SJSA1 (cell line): ENCODE measurements around the gene XRCC4. TPM values are rescaled to one million over a fixed set of nuclear protein-coding genes. Genes with fewer than 3 reads are reported as not detected.

Experiments used
- DNase-seq, 2 experiments: peaks; one replicate each; pipeline ENCODE4 v3.0.0-alpha.2; 2015 to 2020; ENCODE audit warnings: low spot score in 2 of 2, low read depth in 1 of 2
- H3K27ac ChIP-seq: fragments of 250-450 bp; sonication (Bioruptor Pico); 2 replicates; pipeline ENCODE4 v1.5.1; 2020; ENCODE audit warnings: mild to moderate bottlenecking, moderate library complexity
- H3K27me3 ChIP-seq: fragments of 250-450 bp; sonication (Bioruptor Pico); replicated peaks from 2 replicates; pipeline ENCODE4 v1.5.1; 2020; ENCODE audit warnings: mild to moderate bottlenecking, moderate library complexity
- H3K36me3 ChIP-seq: fragments of 250-450 bp; sonication (Bioruptor Pico); 2 replicates; pipeline ENCODE4 v1.5.1; 2020; ENCODE audit warnings: mild to moderate bottlenecking
- H3K4me1 ChIP-seq: fragments of 250-450 bp; sonication (Bioruptor Pico); replicated peaks from 2 replicates; pipeline ENCODE4 v1.6.1; 2021; ENCODE audit warnings: mild to moderate bottlenecking
- H3K4me3 ChIP-seq: fragments of 250-450 bp; sonication (Bioruptor Pico); 2 replicates; pipeline ENCODE4 v1.5.1; 2020; ENCODE audit warnings: mild to moderate bottlenecking
- H3K9me3 ChIP-seq: fragments of 250-450 bp; sonication (Bioruptor Pico); replicated peaks from 2 replicates; pipeline ENCODE4 v1.5.1; 2020; ENCODE audit warnings: mild to moderate bottlenecking
- total RNA-seq: library from RNA; depleted of rRNA; stranded (reverse); fragments of >200 nt; shearing (Covaris generic); gene quantifications from 2 replicates; pipeline ENCODE4 v1.2.3, GENCODE V29; 2014; rRNA removed

Gene XRCC4
- total RNA-seq, result 11.7 and 16.1 TPM in 2 replicates

DNA sequence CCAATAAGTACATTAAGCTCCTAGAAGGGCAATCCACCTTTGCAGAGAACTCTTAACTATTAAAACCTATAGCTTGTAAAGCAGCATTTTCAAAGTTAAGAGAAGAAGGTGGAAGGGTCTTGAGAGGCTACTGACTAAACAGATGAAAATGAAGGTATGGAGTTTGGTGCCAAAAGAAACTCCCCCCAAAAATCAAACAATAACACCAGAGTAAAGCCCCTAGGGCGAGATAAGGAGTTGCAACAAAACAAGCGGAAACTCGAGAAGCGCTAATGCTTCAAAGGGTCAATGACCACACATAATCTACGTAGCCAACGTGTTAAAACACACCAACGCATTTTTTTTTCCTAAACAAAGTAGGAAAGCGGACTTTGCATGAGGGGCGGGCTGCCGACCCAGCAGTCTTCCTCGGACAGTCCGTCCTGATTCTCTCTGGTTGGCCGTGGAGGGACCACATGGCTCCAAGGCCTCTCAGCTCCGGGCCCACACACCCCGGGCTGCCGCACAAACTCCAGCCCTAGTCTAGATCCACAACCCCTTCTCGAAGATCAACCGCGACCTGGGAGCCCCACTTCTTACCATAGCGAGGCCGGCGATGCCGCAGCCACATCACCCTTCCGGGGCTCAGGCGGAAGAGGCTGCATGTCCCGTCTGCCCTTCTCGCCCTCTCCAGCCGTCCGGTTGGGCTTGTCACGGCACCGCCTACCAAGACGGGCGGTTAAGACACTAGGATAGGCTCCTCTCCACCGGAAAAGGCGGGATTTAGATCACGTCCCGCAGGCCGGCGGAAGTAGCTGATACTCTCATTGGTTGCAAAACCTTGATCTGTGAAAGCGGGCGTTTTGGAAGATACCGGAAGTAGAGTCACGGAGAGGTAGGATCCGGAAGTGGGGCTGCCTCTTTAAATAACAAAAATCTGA lies at the start of gene XRCC4, which contains the start of gene TMEM167A:
Gene XRCC4 (plus strand): TSS at position 806 of the 920 bp plus-strand sequence. CDS start 27,373 bp downstream, outside the sequence.
Gene TMEM167A (minus strand): TSS at position 653 of the 920 bp plus-strand sequence. CDS start 71 bp downstream, at position 582.
- Histone ChIP-seq H3K9me3 (no peaks in the 10 kb centered on the region), H3K4me1 (peaks cover 12% of the 10 kb centered on the region), H3K27ac (peak within 1 kb of the TSS; percentile 79), H3K27me3 (no peaks in the 10 kb centered on the region), H3K4me3 (peak within 1 kb of the TSS; percentile 62), H3K36me3 (peaks cover 24% of the 10 kb centered on the region)
- peak; percentile 94 to 98 for DNase-seq

DNA sequence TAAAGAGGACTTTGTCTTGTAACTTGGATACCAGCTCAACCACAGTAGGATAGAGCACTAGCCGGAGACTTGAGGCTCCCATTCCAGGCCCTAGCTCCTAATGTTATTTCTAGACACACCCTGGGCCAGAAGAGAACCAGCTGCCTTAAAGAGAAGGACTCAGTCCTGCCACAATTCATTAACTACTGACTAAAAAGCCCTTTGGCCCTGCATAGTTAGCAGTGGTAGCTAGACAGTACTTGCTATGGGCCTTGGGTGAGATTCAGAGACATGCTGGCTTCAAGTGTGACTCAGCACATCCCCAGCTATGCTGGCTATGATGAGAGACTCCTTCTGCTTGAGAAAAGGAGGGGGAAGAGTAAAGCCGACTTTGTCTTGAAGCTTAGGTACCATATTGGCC lies 47.4 kb upstream of the XRCC4 start:
- no peak for DNase-seq

DNA sequence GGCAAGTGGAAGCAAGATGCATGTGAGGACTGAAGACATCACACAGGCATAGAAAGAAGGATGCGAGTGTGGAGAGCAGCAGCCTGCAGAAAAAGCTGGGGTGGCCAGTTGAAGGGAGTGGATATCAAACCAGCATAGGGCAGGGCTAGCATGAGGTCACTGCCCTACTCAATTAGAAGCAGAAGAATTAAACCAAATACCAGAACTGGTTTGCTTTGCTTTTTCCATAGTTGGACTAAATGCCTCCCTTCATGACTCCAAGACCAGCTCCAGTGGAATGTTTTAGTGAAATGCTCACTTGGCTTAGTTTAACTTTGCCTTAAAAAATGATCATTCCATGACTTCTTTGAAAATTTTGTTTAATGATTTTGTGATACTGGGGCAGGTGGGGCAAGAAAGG lies 46.0 kb upstream of the XRCC4 start:
- Histone ChIP-seq H3K27ac (no peak overlapping the region), H3K36me3 (no peaks in the 10 kb centered on the region), H3K4me1 (peaks cover 29% of the 10 kb centered on the region), H3K9me3 (no peaks in the 10 kb centered on the region), H3K27me3 (no peaks in the 10 kb centered on the region), H3K4me3 (no peak overlapping the region)
- no peak for DNase-seq

More for the DNA sequence above, 47.4 kb upstream of the XRCC4 start:
- H3K4me1 ChIP-seq, result peaks cover 39% of the 10 kb centered on the region
- H3K27ac ChIP-seq, result no peak overlapping the region
- H3K27me3 ChIP-seq, result no peaks in the 10 kb centered on the region
- H3K36me3 ChIP-seq, result no peaks in the 10 kb centered on the region
- no peaks in the 10 kb centered on the region for H3K9me3 ChIP-seq
- H3K4me3 ChIP-seq, result no peak overlapping the region

DNA sequence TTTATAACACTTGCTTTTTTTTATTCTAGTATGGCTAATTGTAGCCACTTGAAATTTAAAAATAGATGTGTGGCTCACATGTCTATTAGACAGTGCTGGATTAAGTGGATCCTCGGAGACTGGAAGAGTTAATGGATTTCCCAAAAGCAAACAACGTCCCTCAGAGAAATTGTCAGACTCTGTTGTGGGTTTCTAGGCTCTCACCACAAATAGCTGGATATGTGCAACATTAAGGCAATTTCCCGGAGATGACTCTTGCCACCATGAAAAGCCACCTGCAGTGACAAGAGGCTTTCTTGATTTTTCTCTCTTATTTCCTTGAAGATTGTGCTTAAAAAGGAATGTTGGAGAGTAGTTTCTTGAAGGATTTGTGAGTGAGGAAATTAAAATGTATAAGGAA lies 43.3 kb upstream of the XRCC4 start:
- Histone ChIP-seq H3K4me3 (no peak overlapping the region), H3K27ac (no peak overlapping the region), H3K27me3 (no peaks in the 10 kb centered on the region), H3K36me3 (no peaks in the 10 kb centered on the region), H3K4me1 (0 out of 2 replicates have a peak, but pooled peaks cover 15% of the 10 kb centered on the region), H3K9me3 (no peaks in the 10 kb centered on the region)
- no peak for DNase-seq

DNA sequence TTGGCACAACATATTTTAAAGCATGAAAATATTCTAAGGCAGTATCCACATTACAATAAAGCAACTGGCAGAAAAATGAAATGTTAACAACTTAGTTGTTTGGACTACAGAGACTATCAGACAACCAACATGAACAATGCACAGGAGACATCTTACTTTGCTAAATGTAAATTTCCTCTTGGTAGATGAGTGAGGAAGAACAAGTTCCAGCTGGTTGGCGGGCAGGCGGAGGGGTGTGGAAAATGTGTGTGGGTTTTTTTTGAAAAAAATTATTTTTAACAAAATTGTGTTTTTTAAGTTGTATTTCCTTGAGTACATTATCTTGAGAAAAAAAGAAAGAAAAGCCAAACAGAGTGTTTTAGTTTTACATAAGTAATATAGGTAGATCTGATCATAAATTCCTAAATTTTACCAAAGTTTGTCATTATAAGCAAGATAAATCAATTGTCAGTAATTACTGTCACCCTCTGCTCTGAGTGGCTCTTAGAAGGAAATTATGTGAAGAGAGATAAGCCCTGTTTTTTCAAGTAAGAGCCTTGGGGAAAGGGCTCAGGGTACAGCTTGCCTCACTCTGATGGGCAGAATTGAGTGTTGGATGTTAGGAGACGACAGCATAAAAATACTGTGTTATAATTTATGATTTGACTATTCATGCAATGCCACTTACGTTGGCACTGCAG lies 42.7 kb upstream of the XRCC4 start:
- no peak overlapping the region for H3K27ac ChIP-seq
- no peak overlapping the region for H3K4me3 ChIP-seq
- H3K4me1 ChIP-seq, result 0 out of 2 replicates have a peak, but pooled peaks cover 15% of the 10 kb centered on the region
- H3K36me3 ChIP-seq, result no peaks in the 10 kb centered on the region
- no peak for DNase-seq
- no peaks in the 10 kb centered on the region for H3K9me3 ChIP-seq
- no peaks in the 10 kb centered on the region for H3K27me3 ChIP-seq

DNA sequence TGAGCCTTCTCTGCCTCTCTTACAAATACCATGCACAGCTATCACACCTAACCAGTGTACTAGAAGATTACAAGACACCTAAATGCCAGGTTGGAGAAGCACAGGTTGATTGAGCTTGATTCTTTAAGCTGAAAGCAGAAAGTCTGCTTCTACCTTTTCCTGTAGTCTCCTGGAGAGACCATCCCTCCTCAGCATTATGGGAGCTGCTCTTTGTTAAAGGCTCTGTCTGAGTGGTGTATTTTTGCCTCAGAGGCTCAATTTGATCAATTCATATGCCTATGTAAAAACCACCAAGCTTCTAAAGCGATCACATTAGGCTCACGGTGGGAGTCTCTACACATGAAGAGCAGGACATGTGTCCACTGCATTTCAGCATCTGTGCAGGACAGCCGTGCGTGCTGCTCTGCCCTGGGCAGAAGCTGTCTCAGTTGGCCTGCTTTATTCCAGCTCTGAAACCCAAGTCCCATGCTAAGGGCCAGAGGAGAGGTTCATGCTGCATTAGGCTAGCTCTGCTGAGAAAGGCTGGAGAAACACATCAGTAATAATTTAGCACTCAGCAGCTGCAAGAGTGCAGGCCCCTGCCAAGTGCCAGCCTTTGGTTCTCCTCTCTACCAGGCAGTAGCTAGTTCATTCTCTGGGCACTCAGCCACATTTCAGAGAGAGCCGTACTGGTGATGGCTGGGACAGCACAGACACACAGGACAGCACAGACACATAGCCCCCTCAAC lies 41.8 kb upstream of the XRCC4 start:
- no peak for DNase-seq
- Histone ChIP-seq H3K27me3 (no peaks in the 10 kb centered on the region), H3K36me3 (no peaks in the 10 kb centered on the region), H3K9me3 (no peaks in the 10 kb centered on the region), H3K4me1 (0 out of 2 replicates have a peak, but pooled peaks cover 15% of the 10 kb centered on the region), H3K27ac (no peak overlapping the region), H3K4me3 (no peak overlapping the region)

DNA sequence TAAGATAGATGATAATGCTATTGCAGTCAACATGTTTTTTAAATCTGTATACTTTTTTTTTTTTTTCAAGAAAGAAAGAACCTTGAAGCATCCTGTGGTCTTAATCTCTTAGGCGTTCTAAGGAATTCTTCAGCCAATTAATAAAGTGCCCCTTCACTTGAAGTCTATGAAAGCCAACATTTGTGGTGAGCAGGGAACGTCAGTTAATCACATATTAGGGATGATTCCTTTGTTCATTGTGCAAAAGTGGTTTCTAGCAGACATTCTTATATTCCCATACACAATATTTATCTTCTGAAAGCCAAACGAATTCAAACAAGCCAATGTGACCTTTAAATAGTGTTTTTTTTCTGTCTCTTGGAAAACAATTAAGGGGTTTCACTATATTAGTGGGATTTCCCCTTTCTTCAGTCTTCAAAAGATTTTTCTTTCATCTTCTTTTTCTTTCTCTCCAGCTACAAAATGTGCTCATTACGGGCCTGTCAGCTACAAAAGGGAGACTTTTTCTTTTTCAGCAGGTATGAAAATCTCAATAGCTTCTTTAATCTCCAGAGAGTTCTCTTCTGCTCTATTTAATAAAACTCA lies 40.3 kb upstream of the XRCC4 start:
- peak in 1 of 2 experiments; percentile 24 for DNase-seq
- Histone ChIP-seq H3K4me3 (no peak overlapping the region), H3K9me3 (no peaks in the 10 kb centered on the region), H3K27ac (no peak overlapping the region), H3K4me1 (0 out of 2 replicates have a peak, but pooled peaks cover 15% of the 10 kb centered on the region), H3K27me3 (no peaks in the 10 kb centered on the region), H3K36me3 (no peaks in the 10 kb centered on the region)

DNA sequence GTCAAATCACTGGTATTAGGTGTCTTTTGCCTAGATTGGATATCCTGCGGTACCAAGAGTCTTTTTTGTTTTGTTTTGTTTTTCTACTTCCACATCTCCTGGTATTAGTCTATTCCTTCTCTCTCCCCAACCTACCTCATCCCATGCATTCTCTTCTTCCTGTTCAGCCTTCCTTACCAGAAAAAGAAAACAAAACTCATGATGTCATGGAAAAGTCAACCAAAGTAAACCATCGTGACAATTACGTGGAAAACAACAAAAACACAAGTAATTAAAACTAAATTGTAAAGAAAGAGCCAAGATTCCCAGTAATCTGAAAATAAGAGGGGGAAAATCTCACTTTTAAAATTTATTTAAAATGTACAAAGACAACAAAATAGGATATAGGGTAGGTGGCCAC lies 38.4 kb upstream of the XRCC4 start:
- no peak overlapping the region for H3K27ac ChIP-seq
- no peak for DNase-seq
- H3K9me3 ChIP-seq, result no peaks in the 10 kb centered on the region
- no peak overlapping the region for H3K4me3 ChIP-seq
- H3K4me1 ChIP-seq, result 0 out of 2 replicates have a peak, but pooled peaks cover 12% of the 10 kb centered on the region
- H3K27me3 ChIP-seq, result no peaks in the 10 kb centered on the region
- no peaks in the 10 kb centered on the region for H3K36me3 ChIP-seq

DNA sequence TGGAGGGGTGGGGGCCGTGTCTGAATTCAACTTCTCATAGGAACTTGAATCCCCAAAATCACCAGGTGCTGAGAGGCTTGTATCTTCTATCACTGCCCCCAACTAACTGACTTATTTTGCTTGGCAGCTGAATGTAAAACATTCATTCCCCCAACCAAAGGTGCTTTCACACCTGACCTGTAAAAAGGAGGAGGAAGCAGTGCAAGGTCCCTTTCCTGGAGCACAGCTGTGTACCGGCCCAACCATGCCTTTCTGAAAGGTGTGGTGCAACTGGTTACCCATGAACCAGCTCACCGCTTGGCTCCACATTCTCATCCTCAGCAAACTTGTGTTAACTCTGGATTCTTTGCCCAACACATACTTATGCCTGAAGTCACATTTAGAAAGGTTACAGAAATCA lies 34.8 kb upstream of the XRCC4 start:
- no peak overlapping the region for H3K27ac ChIP-seq
- H3K4me3 ChIP-seq, result no peak overlapping the region
- H3K36me3 ChIP-seq, result no peaks in the 10 kb centered on the region
- H3K4me1 ChIP-seq, result no peaks in the 10 kb centered on the region
- H3K27me3 ChIP-seq, result no peaks in the 10 kb centered on the region
- no peaks in the 10 kb centered on the region for H3K9me3 ChIP-seq
- no peak for DNase-seq

DNA sequence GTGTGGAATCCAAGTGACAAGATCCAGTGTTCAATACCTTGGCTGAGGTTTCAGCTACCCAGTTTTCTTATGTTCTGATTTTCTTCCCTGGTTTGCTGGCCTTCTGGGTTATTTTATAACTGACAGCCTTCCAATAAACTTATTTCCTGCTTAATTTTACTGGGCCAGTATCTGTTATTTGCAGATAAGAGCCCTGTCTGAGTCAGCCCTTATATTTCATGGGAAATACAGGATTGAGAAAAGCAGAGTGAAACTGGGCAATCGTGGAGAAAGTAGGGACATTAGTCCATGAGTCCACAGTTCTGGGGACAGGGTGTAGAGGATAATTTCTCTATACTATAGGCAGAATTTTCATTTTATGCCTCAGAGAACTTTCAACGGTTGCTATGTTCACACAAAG lies 32.4 kb upstream of the XRCC4 start:
- H3K4me3 ChIP-seq, result no peak overlapping the region
- no peak overlapping the region for H3K27ac ChIP-seq
- H3K4me1 ChIP-seq, result no peaks in the 10 kb centered on the region
- H3K27me3 ChIP-seq, result no peaks in the 10 kb centered on the region
- H3K9me3 ChIP-seq, result no peaks in the 10 kb centered on the region
- DNase-seq, result no peak
- H3K36me3 ChIP-seq, result peaks cover 10% of the 10 kb centered on the region

DNA sequence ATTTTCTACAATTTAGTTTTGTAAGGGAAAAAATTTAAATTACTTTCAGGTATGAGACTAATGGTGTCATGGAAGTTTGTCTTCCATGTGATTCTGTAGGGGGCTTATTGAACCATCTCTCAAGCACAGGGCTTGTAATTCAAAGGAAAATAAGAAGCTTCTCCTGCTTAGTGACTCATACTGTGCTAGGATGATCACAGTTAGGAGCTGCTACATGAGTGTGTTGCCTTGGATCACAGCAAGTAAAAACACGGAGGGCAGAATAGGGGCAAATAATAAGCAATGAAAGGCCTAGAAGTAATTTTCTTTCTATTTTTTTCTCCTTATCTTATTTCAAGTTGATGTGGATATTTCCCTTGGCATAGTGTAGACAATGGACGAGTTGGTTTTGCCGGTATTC lies 29.1 kb upstream of the XRCC4 start:
- Histone ChIP-seq H3K9me3 (no peaks in the 10 kb centered on the region), H3K4me1 (no peaks in the 10 kb centered on the region), H3K27me3 (no peaks in the 10 kb centered on the region), H3K27ac (no peak overlapping the region), H3K4me3 (no peak overlapping the region), H3K36me3 (peaks cover 31% of the 10 kb centered on the region)
- DNase-seq, result no peak

DNA sequence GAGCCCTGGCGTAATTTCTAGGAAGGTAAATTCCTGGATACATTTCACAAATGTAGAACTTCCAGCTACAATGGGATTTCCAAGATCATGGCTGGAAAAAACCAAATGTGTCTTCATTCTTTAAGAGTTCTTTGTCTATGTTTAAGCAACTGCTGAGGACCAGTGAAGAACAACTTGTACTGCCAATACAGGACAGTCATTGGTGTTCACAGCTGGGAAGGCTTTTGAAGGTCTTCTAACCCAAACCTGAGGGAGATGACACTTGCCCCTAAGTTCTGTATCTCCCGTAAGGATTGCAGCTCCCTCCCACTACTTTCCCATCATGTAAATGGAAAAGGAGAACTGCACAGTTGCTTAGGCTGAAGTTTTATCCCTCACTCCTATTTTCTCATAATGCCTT lies 28.5 kb upstream of the XRCC4 start:
- Histone ChIP-seq H3K27me3 (no peaks in the 10 kb centered on the region), H3K4me1 (no peaks in the 10 kb centered on the region), H3K4me3 (no peak overlapping the region), H3K9me3 (no peaks in the 10 kb centered on the region), H3K36me3 (peaks cover 32% of the 10 kb centered on the region), H3K27ac (no peak overlapping the region)
- no peak for DNase-seq

DNA sequence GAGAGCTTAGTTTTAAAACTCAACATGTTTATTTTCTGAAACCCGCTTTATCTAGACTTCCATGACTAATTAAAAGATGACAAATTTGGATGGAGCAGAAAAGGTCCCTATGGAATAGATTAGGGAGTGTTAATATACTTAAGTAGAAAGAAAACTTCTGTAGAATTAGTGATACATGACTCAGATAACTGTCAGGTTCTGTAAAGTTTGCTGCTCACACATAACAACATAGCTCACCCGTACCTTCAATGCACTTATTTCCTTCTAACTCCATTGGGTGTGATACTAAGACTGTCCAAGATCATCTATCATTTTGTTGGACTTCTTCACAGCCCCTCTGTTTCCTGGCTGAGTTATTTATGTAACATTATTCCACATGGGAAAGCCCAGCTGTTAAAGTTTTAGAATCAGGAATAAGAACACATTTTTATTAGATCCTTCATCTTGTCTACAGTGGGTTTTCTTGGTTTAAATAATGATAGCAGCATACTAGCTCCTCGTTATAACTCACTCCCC lies 27.9 kb upstream of the XRCC4 start:
- DNase-seq, result no peak
- H3K36me3 ChIP-seq, result peaks cover 38% of the 10 kb centered on the region
- no peak overlapping the region for H3K4me3 ChIP-seq
- H3K27me3 ChIP-seq, result no peaks in the 10 kb centered on the region
- H3K9me3 ChIP-seq, result no peaks in the 10 kb centered on the region
- no peaks in the 10 kb centered on the region for H3K4me1 ChIP-seq
- H3K27ac ChIP-seq, result no peak overlapping the region
